GM21526 (cell line): Measurements from ENCODE around the gene VENTX.
"Not testable (repeated sequence)": the region's sequence is repeated elsewhere in the genome, so short reads cannot be mapped to it uniquely, and the experiment has no call there.

Experiments used
- ATAC-seq: cut with Tn5 transposase; IDR thresholded peaks from one replicate; pipeline ENCODE4 v1.9.1; 2021; ENCODE audit warnings: moderate library complexity; ENCODE audit not compliant: unreplicated experiment, low FRiP score

VENTX gene

DNA sequence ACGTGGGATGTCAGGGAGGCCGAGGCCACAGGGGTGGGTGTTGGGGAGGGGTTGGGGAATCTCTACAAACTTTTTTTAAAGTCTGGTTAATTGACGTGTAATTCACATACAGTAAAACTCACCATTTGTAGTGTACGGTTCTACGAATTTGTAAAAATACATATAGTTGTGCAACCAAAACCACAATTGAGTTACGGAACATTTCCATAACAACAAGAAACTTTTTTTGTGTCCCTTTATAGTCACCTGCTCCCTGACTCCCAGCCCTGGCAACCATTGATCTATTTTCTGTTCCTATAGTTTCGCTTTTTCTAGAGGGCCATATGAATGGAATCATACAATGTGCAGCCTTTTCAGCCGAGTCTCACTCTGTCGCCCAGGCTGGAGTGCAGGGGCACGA, 2.9 kb upstream of the VENTX start:
- ATAC-seq = not testable (repeated sequence)

DNA sequence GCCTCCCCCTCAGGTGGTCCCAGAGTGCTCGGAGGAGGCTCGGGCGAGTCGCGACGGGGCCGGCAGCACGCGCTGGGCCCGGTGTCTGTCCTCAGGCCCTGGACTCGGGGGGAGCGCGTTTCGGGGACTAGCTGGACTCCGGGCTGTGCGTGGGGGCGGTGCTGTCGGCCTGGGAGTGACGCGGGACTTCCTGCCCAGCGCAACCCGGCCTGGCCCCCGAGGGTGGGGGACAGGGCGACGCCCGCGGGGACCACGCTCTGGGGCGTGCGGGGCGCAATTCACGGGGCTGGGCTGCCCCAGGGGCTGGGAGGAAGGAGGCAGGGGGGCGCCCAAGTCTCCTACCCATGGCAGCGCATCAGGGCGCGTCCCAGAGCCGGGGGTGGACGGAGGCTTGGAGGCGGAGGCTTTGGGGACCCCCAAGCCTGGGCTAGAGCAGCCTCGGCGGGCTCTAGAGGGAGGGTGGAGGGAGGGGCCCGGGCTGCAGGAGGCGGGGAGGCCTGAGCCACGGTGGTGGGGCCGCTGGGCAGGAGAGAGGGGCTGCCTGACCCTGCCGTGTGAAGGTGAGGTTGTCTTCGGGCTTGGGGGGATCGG, 2.3 kb upstream of the VENTX start:
- no peak for ATAC-seq

DNA sequence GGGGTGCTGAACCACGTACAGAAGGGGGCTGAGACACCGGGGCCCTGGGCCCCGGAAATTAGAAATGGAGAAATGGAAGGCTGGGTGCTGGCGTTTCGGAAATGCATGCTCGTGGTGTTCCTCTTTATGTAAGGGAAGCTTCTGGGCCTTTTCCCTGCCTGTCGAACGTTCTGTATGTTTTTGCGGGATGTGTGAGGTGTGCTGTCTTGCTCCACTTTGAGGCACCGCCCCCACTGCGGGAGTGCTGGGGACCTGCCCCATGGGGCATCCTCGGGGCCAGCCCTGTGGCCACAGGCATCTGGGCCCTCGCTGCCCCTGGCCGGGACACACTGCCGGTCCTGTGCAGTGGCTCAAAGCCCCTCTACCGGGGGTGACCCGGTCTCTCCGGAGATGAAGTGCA, 1.7 kb upstream of the VENTX start:
- ATAC-seq = no peak

DNA sequence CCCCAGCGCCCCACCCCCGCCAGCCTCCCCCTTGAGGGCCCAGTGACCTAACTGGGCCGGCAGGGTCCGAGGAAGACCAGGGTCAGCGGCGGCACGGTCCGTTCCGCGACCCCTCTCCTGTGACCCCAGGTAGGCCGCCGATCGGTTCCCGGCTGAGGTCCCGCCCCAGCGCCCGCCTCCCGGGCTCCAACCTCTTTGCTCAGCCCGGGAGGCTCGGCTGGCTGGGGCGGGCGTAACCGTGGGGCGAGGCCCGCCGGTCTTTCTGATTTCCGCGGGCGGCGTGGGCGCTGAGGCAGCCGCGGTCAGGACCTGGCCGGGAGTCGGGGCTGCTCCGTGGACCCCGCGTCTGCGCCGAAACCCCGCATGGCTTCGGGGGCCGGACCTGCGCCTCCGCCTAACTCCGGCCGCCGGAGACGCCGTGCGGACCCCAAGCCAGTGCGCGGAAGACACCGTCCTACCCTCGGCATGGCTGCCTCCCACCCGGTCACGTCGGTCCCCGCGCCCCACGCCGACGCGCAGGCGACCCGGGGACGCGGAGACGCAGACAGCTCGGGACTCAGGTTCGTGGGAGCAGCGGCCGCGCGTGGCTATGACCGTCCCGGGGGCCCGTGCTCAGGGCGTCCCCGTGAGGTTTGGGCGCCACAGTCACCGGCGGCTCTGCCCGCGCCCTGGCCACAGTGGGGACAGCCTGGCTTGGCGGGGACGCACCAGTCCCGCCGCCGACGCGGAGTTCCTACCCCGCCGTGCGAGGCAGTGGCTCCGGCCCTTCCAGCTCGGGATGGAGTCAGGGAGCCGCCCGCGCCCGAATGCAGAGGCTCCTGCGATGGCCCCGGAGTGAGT, 1.0 kb upstream of the VENTX start:
- no peak for ATAC-seq

DNA sequence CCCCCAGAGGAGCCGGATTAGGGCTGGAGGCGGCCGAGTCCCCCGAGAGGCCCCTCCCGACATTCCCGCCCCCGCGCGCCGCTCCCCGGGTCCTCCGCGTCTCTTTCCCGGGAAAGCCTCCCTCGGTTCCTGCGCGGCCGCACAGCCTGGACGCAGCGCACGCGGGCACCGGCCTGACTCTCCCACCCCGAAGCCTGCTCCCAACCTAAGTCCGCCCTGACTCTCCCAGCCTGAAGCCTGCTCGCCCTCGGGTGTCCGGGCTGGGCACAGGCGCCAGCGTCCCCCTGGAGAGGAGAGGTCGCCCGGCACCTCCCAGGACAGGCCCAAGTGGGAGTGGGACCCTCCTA, 441 bp upstream of the VENTX start:
- no peak for ATAC-seq

DNA sequence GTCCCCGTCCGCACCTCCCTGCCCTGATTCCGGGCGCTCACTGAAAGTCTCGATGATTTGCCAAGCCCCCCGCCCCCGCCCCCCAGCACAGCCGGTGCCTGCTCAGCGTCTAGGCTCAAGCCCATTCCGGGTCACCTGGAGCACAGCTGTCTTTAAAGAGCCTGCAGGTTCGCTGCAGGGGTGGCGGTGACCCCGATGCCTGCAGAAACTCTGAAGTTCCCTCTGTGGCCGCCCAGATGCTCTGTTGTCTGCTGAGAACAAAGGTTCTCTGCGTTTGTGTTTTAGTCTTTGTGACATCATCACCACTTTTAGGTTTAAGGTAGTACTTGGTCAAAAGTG, 780 bp downstream of the VENTX start:
- no peak for ATAC-seq

DNA sequence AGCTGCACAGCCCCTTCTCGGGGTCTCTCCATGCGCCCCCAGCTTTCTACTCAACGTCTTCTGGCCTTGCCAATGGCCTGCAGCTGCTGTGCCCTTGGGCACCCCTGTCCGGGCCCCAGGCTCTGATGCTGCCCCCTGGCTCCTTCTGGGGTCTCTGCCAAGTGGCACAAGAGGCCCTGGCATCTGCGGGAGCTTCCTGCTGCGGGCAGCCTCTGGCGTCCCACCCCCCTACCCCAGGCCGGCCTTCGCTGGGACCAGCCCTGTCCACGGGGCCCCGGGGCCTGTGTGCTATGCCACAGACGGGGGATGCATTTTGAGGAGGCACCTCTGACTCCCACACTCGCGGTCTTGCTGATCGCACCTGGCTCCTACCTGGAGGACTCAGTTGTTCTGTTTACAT, 2.3 kb downstream of the VENTX start:
- no peak for ATAC-seq

DNA sequence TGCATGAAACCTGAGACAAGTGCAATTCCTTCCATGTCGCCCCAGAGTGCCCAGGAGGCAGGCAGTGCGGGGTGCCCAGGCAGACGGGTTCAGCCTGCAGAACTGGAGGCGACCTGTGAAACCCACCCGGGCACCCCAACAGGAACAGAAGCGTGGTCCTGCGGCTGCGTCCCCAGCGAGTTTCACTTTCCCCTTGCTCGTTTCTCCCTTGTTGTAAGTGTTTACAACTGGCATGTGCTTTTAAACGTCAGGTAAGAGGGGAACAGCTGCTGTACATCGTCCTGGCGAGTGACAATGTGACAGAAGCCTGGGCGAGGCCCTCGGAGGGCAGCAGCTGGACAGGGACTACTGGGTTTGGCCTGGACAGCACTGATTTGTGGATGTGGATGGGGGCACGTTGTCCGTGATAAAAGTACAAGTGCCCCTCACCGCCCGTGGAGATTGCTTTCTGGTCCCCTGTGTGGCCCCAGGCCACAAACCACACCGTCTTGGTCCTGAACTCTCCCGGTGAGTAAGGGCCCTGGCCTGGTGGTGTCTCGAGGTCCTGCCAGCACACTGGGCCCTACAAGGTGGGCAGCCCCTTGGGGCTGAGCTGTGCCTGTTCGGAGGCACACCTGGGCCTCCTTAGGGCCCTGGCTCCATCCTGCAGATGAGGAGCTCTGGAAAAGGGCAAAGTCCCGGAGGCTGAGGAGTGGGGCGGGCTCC, 4.0 kb downstream of the VENTX start:
- no peak for ATAC-seq

DNA sequence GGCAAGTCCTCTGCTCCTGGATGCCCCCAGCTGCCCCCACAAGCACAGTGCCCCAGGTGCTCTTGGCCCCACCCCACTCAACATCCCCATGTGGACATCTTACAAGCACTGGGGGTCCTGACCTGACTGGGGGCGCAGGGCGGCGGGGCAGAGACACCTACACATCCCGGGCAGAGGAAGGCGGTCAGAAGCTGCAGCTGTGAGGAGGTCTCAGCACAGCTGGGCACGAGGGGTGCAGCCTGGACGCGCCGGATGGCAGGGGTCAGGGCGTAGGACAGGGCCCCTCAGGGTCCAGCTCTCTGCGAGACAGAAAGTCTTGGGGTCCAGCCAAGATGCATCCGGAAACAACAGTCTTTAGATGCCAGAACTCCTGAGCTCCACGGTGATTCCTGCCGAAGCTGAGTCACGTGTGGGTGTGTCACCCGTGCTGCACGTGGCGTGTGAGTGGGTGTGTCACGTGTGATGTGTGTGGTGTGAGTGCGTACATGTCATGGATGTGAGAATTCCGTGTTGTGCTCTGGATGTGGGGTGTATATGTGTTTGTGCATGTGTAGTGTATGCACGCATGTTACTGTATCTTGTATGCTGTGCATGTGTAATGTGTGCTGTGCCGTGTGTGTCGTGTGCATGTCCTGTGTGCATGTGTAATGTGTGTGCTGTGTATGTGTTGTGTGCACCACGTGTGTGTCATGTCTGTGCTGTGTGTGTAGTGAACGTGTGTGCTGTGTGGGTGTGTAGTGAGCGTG, 5.1 kb downstream of the VENTX start:
- no peak for ATAC-seq

DNA sequence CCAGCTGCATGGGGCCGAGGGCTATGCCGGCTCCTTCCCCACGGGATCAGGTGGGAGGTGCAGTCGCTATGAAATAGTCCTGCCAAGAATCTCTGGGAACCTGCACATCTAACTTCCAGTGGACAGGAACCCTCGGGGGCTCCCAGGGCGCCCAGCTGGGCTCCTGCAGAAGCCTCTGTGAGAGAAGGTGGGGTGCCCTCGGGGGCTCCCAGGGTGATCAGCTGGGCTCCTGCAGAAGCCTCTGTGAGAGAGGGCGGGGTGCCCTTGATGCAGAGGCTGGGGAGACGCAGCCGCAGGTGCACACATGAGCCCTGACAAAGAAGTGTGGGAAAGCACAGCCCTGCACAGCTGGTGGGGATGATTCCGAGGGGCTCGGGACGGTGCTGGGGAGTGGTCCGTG, 5.9 kb downstream of the VENTX start:
- ATAC-seq = no peak

DNA sequence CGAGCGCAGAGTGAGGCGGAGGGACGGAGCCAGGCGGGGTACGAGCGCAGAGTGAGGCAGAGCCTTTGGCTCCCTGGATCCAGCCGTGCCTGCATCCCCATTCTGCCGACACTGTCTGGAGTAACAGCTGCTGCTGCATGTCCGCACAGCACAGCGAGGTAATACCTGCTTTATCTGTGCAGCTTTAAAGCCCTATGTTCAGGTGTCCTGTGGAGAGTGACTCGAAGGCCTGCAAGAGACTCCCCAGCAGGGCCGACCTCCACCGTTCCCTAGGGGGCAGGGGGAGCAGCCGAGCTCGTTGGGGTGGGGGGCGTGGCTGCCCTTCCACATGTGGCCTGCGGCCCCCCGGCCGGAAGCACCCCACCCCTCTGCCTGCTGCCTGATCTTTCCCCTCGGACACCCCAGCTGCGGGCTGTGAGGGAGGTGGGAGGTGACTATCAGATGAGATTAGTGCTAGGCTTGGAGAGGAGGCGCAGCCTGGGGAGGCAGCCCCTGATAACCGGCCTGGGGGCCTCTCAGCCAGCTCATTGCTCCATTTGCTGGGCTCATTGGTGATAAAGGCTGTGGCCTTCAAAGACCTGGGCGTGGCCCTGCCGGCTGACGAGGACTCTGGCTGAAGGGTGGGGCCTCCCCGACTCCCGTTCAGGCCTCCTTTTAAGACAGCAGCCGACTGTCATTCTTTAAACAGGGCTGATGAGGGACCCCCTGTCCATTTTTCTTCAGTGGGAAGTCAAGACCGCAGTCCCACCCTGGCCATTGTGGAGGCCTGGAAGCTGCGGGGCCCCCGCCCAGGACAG, 8.0 kb downstream of the VENTX start:
- ATAC-seq = no peak

DNA sequence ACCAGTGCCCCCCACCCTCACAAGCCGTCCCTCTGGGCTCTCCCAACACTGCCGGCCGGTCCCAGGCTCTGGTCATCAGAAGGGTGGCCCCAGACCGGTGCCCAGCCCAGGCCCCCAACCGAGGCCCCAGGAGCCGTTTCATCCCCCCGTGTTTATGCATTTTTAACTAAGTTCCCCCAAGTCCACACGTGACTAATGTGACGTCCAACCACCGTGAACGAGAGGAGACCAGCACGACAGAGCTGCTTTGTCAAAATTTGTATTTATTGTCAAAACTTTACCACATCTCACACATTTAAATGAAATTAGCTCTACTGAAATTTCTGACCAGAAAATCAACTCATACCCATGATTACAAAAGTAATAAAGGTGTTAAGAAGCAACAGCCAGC, 8.6 kb downstream of the VENTX start:
- no peak for ATAC-seq

DNA sequence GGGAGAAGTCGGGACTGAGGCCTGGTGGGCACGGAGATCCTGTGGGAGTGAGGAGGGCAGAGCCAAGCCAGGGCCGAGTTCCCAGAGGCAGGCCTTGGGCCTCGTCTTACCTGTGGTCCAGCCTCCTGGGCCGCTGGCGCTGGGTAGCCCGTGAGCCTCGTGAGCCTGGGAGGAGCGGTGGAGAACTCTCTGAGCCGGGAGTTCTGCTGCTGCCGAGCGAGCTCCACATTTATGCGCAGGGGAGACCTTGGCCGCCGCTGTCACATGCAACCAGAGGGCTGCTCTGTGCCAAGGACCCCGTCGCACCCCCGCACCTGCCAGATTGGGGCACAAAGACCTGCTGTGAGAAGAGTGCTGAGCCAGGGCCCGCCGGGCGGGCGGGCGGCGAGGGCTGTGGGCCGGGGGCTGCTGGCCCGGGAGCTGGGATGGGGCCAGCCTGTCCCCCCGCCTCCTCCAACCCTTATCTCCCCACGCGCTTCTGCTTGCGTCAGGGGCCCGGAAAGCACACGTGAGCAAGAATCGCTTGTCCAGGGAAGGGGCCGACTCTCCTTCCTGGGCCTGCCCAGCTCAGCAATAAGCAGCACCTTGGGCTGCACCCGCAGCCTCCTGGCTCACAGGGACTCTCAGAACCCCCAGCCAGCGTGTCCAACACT, 10.2 kb downstream of the VENTX start:
- ATAC-seq = no peak

DNA sequence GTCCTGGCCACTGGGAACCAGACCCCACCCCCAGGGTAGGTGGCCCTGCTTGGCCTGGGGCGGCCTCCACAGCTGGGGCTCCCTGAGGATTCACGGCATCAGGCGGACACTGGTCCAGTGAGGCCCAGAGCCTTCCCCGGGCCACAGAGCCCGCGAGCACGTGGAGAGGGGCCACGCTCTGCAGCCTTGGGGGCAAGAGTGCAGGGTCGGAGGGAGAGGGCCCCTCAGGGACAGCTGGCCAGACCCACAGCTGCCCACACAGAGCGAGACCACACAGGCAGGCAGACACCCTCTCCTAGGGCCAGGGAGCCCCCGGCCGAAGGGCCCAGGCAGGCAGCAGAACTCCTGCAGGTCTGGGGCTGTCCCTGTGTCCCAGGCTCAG, 10.7 kb downstream of the VENTX start:
- no peak for ATAC-seq

DNA sequence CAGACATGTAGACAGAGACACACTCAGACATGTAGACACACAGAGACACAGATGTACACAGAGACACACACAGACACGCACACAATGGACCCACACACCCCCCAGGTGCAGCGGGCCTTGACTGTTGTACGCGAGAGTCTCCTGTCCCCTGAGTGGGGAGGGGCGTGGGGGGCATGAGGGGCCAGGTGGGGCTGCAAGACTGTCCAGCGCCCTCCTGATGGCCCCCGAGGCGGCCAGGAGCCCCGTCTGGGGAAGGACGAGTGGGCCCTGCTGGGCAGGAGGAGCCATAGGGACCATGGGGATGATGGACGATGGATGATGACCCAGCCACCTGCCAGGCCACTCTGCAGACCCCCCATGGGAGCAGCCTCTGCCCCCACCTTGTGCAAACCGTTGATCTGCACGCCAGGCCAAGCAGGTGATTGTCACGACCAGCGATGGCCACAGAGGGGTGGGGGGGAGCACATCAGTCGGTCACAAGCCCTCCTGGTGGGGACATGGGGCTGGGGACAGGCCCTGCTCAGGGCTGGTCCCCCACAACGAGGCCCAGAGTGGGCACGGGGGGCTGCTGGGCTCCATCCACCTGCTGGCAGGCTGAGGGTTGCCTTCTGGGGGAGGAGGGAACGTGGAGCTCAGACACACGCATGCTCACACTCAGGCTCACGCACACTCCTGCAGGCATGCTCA, 11.6 kb downstream of the VENTX start:
- ATAC-seq = no peak

DNA sequence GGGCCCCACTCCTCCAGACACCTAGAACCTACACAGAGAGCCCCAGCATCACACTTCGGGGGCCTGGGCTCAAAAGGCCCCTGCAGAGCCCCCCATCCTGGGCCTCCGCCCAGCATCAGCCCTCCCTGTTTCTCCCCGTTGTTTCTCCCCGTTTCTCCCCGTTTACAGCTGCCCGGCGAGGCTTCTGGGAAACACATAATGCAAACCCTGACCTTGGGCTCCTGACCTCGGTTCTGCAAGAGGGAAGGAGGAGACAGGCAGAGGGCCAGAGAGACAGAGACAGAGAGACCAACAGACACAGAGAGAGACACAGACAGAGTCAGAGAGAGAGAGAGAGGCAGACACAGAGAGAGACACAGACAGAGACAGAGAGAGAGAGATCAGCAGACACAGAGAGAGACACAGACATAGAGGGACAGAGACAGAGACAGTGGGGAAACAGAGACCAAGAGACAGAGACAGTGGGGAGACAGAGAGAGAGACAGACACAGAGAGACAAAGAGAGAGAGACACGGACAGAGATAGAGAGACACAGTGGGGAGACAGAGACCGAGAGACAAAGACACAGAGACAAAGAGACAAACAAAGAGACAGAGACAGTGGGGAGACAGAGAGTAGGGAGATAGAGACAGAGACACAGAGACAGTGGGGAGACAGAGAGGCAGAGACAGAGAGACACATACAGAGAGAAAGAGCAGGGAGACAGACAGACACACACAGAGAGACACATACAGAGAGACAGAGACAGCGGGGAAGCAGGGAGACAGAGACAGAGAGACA, 12.5 kb downstream of the VENTX start:
- ATAC-seq = no peak

DNA sequence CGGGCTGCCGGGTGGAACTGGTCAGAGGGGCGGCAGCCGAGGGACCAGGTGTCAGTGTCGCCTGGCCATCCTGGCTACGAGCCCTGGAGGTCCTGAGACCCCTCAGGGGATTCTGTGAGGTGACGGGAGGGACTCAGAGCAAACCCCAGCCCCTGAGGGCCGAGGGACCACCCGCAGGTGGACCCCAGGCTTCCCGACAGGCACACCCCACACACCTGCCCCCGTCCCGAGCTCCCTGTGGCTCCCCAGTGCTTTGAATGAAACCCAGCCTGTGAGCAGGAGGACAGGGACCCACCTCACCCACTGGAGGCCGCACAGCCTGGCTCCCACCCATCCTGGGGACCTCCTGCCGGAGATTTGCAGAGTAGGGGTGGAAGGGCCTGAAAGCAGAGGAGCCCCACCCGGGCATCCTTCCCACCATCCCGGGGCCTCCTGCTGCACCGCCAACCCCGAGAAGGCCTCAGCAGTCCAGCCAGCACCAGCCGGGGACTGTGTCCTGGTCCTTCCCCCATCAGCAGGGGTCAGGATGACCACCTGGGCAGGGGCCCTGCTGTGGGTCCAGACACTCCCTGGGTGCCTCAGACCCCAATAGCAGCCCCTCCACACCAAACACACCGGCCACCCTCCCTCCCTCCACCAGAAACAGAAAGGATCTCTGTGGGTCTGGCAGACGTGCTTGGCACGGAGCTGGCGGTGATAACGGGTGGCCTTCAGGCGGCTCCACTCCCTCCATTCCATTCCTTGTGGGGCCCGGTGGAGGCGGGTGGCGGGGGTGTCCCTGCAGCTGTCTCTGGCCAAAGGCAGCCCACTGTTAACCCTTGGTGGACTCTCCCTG, 13.9 kb downstream of the VENTX start:
- no peak for ATAC-seq

DNA sequence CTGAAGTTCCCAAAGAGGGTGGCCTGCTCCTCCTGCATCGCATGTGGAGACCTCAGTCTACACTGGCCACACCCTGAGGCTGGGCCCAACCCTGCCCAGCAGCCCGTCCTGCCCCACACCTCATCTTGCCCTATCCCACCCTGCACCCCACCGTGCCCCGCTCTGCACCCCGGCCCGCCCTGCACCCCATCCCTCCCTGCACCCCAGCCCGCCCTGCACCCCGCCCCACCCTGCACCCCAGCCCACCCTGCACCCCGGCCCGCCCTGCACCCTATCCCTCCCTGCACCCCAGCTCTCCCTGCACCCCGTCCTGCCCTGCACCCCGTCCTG, 14.5 kb downstream of the VENTX start:
- no peak for ATAC-seq
